ENCODE measurements around the gene LRRC57.

Gene LRRC57

DNA sequence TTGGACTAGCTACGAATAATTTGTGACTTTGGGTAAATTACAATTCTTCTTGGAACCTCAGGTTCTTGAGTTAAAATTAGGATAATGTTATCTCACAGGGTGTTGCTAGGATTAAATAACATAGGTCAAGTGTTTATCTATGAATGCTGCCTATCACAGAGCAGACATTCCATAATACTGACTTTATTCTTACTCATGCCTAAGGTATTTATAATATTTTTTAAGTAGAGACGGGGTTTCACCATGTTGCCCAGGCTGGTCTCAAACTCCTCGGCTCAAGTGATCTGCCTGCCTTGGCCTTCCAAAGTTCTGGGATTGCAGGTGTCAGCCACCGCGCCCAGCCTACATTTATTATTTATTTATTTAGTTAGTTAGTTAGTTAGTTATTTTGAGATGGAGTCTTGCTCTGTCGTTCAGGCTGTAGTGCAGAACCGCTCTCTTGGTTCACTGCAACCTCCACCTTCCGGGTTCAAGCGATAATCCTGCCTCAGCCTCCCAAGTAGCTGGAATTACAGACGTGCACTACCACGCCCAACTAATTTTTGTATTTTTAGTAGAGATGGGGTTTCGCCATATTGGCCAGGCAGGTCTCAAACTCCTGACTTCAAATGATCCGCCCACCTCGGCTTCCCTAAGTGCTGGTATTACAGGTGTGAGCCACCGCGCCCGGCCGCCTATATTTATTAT lies 56.9 kb downstream of the LRRC57 start:
- 89 to 90% methylated on average over 15 to 18 of the region's 18 CpGs for WGBS, 2 experiments
- Histone ChIP-seq H3K27ac (ENCODE audit: insufficient read depth, low read depth, low read length, poor library complexity, severe bottlenecking) (peak overlapping the region; percentile 48), H3K4me3 (ENCODE audit: insufficient read depth, low read depth, low read length) (peak overlapping the region; percentile 81), H3K27me3 (ENCODE audit: control insufficient read depth, insufficient read depth, low read length, poor library complexity, severe bottlenecking) (no peaks in the 10 kb centered on the region), H3K9me3 (ENCODE audit: control insufficient read depth, low read length) (no peaks in the 10 kb centered on the region), H3K4me1 (ENCODE audit: control insufficient read depth, insufficient read depth, low read length) (peaks cover 4% of the 10 kb centered on the region), H3K36me3 (ENCODE audit: control insufficient read depth, insufficient read depth, low read length) (no peaks in the 10 kb centered on the region)

GRCh38 chr15:42490671-42491538 lies 57.7 kb downstream of the LRRC57 start, which contains the start of gene ZNF106:
Gene ZNF106 (minus strand): TSS chr15:42491141. CDS start chr15:42472289, 18,852 bp downstream.
- peak within 1 kb of the TSS; percentile 48 for H3K27ac ChIP-seq (ENCODE audit: insufficient read depth, low read depth, low read length, poor library complexity, severe bottlenecking)
- H3K4me3 ChIP-seq (ENCODE audit: insufficient read depth, low read depth, low read length), result peak within 1 kb of the TSS; percentile 81
- H3K27me3 ChIP-seq (ENCODE audit: control insufficient read depth, insufficient read depth, low read length, poor library complexity, severe bottlenecking), result no peaks in the 10 kb centered on the region
- H3K9me3 ChIP-seq (ENCODE audit: control insufficient read depth, low read length), result no peaks in the 10 kb centered on the region
- H3K36me3 ChIP-seq (ENCODE audit: control insufficient read depth, insufficient read depth, low read length), result no peaks in the 10 kb centered on the region
- WGBS, 2 experiments, result 1 to 2% methylated on average over 51 of the region's 51 CpGs
- no peaks in the 10 kb centered on the region for H3K4me1 ChIP-seq (ENCODE audit: control insufficient read depth, insufficient read depth, low read length)

- Histone ChIP-seq H3K36me3 (ENCODE audit: control insufficient read depth, insufficient read depth, low read length) (no peaks in the 10 kb centered on the region), H3K27me3 (ENCODE audit: control insufficient read depth, insufficient read depth, low read length, poor library complexity, severe bottlenecking) (no peaks in the 10 kb centered on the region), H3K4me1 (ENCODE audit: control insufficient read depth, insufficient read depth, low read length) (no peaks in the 10 kb centered on the region), H3K27ac (ENCODE audit: insufficient read depth, low read depth, low read length, poor library complexity, severe bottlenecking) (no peak overlapping the region), H3K4me3 (ENCODE audit: insufficient read depth, low read depth, low read length) (peak overlapping the region; percentile 81), H3K9me3 (ENCODE audit: control insufficient read depth, low read length) (no peaks in the 10 kb centered on the region)
- 5 to 15% methylated on average over 7 to 10 of the region's 11 CpGs for WGBS, 2 experiments
These were observed 58.3 kb downstream of the LRRC57 start for GRCh38 chr15:42490291-42490670.
